ENCODE results near the gene NDFIP2.

GRCh38 chr13:79445968-79446645 is 34.8 kb upstream of the NDFIP2 start:
- TF ChIP-seq CTCF (conservative IDR thresholded peaks at IDR 0.05; ENCODE audit: low read length) (no peak), EZH2phosphoT487 (IDR thresholded peaks at IDR 0.05; ENCODE audit: borderline replicate concordance) (no peak)

Measured in Loucy (cell line).